Measurements from ENCODE around the gene ATP6V0A4.
"Not testable (repeated sequence)": the region's sequence is repeated elsewhere in the genome, so short reads cannot be mapped to it uniquely, and the experiment has no call there.

ATP6V0A4 gene

DNA sequence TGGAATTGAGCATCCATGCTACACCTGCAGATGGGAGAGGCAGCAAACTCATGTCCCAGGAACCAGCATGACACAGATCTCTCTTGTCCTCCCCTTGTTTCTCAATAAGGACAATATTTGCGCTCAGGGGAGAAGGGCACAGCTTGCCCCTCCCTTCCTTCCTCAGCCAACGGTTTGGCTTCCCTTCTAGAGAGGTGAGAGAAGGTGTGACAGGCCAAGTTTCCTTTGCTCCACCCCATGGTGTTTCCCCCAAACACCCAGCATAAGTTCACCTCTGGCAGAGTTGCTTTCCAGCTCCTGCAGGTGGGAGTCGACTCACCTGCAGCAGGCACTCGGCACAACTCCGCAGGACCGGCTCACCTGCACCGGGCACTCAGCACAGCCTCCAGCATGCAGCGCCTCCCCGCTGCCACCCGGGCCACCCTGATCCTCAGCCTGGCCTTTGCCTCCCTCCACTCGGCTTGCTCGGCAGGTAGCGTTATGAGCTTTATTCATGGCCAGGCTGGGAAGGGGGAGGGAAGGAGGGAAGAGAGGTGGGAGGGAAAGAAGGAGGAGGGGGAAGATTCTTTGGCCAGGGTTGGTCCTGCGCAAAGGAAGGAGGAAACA, at the start of gene ATP6V0A4, which contains the start of gene TMEM213:
Gene ATP6V0A4, minus strand, starts transcription at position 482 of the 606 bp plus-strand sequence. CDS start 26,949 bp downstream, outside the sequence.
Gene TMEM213, plus strand, starts transcription at position 280 of the 606 bp plus-strand sequence. Its CDS starts 111 bp downstream, at position 391.
- DNase-seq, result peak; percentile 42

DNA sequence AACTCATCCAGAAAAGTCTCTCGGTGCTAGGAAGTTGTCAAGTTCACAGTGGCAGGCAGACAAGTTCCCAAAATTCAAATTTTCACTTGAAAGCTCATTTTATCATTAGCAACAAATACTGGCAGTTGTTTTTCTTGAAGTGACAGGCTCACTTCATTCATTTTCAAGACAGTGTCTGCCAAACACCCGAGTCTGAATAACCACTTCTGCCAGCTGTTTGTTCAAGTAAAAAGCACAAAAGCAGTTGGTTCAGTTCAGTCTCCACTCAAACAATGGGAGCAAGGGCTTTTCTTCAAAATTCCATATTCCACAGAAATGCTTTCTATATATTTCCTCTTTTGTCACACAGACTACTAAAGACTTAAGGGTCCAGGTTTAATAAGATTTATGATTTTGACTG, 47.7 kb upstream of the ATP6V0A4 start:
- no peak for DNase-seq

DNA sequence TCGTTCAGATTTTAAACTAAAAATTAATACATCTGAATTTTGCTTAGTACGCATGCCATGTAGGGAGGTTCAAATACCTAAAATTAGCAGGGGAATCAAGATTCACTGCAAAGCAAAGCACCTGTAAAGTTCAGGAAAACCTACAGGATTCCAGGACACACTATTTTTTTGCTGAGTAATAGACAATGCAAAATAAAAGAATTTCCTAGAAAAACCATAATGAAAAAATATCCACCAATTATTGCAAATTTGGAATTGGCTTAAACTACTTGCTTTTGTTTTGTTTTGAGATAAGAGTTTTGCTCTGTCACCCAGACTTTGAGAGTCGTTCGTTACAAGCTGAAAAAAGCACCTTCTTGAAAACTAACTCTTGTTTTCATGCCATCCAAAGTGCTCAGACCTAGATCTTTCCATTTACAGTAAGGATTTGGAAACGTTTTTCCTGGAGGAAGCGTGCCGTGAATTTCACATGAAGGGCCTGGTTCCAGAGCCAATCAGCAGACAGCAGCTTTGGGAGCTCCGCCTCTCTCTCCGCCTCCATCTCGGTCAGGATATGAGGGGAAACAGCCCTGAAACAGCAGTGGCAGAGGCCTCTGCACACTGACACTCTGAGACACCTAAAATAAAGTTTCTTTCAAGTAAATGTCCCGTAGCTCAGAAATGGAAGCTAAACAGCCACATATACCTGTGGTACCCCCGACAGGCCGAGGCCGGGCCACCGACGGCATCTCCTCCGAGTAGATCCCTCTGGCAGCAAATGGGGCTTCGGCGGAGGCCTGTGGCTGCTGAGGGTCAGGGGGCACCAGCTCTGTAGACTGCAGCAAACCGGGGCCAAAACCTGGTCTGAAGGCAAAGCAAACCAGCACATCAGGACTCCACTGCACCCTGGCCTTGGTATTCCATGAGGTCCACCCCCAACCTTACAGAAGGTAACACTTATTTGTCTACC, 45.9 kb upstream of the ATP6V0A4 start:
- no peak for DNase-seq

DNA sequence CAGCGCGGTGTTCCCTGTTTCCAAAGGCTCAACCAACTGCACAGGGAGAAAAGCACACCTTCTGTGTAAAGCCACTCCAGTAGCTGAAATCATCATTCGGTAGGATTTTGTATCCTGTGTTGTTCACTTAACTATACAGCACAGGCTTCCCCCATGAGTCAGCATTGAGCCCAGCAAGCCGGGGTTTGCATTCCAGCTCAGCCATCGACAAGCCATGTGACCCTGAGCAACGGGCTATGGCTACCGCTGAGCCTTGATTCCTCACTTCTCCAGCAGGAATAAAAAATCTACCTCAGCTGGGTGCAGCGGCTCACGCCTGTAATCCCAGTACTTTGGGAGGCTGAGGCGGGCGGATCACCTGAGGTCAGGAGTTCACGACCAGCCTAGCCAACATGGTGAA, 44.1 kb upstream of the ATP6V0A4 start:
- DNase-seq, result no peak

DNA sequence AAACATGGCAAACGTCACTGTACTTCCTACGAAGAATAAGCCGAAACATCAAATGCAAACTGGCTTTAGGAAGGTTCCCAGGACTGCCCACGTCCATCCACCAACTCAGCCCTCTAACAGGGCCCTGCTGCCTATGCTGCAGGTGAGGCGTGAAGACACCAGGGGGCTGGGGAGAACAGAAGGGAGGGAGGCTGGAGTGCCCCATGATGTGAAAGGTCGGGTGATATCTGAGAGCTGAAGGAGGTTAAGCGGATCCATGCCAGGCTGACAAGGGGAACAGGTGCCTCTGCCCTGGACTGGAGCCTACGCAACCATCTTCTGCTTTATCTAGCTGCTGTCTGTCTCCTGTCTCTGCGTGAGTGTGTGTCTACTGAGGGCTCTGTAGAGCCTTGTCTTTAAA, 40.2 kb upstream of the ATP6V0A4 start:
- DNase-seq, result peak; percentile 35

DNA sequence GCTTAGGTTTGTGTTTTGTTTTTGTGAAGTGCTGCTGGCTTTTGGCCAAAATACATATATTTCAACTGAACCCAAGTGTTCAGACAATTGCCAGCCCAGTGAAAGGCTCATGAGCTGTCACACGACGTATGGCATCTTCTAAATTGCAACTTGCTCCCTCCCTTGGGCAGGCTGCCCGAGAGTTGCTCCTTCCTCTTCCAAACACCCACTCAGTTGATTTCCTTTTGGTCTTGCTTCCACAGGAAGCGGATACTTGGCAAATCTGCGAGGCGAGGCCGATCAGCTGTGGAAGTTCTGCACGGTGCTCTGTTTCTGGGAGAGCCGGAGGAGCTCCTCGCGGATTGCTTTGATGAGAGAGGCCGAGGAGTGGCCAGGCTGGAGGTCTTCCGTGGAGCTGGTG, 39.6 kb upstream of the ATP6V0A4 start:
- peak; percentile 4 for DNase-seq

DNA sequence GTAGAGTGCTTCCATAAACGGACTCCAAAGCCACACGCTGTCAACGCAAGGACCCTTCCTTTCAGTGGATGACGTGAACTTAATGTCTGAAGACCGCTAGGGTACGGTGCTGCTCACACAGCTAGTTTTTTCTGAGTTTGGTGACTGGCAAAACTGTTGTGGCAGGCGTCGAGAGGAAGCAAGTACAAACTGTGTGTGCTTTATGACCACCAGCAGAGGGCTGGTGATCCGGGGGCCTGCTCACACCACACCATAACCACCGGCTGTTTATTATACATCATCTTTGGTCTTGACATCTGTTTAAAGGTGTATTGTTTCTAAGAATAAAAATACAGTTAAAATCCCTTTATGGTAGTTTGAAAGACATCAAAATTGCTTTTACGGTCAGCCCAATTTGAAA, 37.1 kb upstream of the ATP6V0A4 start:
- no peak for DNase-seq

DNA sequence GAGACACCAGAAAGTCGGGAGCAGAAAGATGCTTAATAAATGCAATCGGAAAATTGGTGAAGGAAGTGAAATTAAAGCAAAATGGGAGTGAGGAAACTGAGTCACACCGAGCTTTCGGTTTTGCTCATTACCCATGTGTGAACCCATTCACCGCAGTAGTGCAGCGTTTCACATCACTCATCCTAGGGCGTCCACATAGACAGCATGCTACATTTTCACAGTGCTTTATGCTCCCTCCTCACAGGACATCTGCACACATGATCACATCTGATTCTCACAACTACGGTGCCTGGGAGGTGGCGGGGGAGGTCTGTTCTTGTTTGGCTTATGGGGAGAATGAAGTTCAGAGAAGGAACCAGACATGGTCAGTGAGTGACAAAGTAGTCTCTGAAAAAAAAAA, 36.6 kb upstream of the ATP6V0A4 start:
- DNase-seq, result no peak

DNA sequence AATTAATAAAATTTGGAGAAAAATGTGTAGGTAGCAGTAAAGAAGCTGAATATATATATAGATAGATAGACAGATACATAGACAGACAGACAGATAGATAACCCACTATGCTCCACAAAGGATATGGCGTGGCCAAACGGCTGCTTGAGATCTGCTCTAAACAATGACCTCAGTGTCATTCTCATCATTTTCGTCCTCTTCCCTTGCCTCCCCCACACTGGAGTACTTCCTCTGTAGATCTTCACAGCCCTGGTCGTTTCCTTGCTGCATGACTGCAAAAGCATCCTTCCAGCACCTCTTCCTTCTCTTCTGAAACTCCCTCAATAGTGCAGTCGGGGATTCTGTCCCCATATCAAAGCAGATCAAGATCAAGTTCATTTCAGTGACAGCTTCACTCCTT, 35.6 kb upstream of the ATP6V0A4 start:
- no peak for DNase-seq

DNA sequence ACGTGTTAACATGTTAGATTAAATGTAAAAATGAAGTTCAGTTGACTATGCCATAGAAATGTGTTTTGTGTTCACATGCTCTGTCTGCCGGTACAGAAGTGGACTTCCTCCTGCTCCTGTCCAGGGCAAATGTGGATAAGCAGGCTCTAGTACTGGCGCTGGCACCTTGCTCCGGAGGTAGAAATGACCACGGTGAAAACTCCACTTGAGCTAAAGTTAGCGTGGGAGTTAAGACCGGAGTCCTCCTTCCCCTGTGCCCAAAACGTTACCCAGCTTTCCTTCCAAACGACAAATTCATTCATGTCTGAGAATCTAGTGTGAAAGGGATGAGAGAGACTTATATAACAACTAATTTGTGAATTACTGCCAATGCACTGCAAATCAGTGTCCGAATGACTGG, 35.0 kb upstream of the ATP6V0A4 start:
- no peak for DNase-seq

DNA sequence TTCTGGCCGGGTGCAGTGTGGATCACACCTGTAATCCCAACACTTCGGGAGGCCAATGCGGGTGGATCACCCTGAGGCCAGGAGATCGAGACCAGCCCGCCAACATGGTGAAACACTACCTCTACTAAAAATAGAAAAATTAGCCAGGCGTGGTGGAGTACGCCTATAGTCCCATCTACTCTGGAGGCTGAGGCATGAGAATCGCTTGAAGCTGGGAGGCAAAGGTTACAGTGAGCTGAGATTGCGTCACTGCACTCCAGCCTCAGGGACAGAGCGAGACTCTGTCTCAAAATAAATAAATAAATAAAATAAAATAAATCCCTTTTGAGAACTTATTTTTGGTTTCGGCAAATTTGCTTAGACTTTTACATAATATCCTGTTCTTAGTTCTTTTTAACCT, 31.3 kb upstream of the ATP6V0A4 start:
- no peak for DNase-seq

DNA sequence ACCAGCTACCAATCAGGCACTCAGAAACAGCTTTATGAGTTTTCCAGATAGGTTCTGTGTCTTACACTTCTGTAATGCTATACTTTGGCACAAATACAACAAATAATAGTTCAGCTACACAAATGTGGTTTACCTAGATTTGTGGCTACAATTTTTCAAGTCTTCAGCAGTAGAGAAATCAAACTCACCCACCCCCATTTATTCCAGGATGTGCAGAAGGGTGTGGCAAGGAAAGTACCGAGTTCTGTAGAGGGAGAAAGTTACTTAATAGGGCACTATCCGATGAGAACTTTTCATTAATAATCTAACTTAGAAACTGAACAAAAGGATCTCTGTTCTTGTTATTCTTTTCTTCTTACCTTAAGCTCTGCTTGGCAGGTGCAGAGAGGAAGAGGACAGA, 30.3 kb upstream of the ATP6V0A4 start:
- no peak for DNase-seq

DNA sequence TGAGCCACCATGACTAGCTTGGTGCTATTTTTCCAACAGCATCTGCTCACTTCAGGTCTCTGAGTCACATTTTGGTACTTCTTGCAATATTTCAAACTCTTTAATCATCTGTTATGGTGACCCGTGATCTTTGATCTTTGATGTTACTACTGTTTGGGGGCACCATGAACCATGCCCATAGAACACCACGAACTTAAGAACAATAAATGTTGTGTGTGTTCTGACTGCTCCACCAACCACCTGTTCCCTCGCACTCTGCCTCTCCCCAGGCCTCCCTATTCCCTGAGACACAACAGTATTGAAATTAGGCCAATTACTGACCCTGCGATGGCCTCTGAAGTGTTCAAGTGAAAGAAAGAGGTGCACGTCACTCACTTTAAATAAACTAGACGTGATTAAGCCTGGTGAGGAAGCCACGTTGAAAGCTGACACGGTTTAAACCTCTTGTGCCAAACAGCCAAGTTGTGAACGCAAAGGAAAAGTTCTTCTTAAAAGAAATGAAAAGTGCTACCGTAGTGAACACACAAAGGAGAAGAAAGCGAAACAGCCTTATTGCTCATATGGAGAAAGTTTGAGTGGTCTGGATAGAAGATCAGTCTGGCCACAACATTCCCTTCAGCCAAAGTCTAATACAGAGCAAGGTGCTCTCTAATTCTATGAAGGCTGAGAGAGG, 27.2 kb upstream of the ATP6V0A4 start:
- DNase-seq, result no peak

DNA sequence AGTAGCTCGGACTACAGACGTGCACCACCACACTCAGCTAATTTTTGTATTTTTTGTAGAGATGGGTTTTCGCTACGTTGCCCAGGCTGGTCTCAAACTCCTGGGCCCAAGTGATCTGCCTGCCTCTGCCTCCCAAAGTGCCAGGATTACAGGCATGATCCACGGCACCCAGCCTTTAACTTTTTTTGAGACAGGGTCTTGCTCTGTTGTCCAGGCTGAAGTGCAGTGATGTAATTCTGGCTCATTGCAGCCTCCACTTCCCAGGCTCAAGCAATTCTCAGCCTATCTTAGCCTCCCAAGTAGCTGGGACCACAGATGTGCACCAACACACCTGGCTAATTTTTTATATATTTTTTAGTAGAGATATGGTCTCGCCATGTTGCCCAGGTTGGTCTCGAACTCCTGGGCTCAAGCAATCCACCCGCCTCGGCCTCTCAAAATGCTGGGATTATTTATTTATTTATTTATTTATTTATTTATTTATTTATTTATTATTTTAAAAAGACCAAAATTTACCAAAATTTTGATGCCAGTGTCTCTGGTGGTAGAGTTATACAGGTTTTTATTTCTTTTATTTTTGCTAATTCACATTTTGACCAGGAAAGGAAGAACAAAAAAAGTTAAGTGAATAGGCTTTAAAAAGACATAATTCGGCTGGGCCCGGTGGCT, 25.0 kb upstream of the ATP6V0A4 start:
- no peak for DNase-seq

DNA sequence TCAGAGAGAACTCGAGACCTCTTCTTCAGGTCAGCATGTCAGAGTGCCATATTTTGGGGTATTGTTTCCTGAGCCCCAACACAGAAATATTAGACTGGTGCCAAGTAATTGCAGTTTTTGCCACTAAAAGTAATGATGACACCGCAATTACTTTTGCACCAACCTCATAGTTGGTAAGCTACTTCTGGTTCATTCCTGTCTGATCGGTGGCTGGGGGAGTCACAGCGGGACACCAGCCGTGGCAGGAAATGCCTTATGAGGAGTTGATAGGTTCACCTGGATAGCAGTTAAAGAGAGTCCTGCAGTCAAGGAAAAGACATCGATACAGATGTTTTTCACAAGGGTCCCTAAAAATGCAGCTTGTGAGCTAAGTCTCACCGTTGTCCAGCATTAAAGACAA, 23.9 kb upstream of the ATP6V0A4 start:
- DNase-seq, result no peak

DNA sequence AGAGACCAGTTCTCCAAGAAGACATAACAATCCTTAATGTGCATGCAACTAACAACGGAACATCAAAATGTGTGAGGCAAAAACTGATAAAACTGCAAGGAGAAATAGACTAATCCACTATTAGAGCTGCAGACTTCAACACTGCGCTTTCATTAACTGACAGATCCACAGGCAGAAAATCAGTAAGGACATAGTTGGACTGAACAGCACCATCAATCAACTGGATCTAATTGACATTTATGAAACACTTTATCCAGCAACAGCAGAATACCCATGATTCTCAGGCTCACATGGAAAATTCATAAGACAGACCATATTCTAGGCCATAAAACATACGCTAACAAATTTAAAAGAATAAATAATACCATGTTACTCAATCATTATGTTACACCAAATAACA, 21.6 kb upstream of the ATP6V0A4 start:
- DNase-seq, result no peak

DNA sequence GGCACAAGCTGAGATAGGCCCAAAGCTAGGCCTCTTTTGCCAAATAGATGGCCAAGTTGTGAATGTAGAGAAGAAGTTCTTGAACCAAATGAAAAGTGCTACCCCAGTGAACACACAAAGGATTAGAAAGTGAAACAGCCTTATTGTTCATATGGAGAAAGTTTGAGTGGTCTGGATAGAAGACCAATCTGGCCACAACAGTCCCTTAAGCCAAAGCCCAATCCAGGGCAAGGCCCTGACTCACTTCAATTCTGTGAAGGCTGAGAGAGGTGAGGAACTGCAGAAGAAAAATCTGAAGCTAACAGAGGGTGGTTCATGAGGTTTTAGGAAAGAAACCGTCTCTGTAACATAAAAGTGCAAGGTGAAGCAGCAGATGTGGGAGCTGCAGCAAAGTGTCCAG, 18.7 kb upstream of the ATP6V0A4 start:
- DNase-seq, result no peak

DNA sequence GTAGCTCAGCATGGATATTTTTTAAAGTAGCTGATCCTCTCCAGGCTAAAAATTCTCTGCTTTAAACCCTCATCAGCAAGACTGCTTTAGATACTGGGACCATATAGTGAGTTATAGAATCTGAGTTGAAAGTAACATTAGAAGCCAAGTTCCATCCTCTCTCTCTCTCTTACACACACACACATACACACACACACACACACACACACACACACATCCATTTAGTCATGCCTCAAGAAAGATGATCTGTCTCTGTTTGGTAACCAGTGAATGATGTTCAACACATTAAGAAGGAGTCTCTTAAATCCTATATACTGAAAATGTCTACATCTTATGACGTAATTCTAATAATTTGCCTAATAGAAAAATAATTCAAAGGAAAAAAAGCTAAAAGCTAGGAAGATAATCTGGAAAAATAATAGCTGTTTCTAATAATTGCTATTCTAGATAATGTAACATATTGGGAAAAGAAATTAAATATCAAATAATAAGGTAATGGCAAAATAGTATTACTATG, 16.9 kb upstream of the ATP6V0A4 start:
- DNase-seq, result no peak

DNA sequence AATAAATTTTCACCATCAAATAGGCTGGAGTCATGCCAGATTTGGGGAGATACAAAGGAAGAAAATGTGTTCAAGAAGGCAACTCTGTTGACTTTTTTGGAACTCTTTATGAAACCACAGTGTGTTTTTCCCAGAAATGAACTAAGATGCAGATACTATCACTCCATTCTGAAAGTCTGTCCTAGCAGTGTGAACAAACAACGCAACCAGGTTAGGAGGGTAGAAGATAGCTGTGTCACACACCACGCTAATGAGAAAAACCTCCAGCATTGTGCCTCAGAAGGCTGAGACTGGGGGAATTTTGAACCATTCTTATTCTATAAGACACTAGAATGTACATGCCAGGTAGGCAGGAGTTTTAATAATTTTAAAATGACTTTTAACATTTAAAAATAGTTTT, 15.9 kb upstream of the ATP6V0A4 start:
- no peak for DNase-seq

DNA sequence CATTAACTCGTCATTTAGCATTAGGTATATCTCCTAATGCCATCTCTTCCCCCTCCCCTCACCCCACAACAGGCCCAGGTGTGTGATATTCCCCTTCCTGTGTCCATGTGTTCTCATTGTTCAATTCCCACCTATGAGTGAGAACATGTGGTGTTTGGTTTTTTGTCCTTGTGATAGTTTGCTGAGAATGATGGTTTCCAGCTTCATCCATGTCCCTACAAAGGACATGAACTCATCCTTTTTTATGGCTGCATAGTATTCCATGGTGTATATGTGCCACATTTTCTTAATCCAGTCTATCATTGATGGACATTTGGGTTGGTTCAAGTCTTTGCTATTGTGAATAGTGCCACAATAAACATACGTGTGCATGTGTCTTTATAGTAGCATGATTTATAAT, 13.3 kb upstream of the ATP6V0A4 start:
- DNase-seq, result not testable (repeated sequence)

DNA sequence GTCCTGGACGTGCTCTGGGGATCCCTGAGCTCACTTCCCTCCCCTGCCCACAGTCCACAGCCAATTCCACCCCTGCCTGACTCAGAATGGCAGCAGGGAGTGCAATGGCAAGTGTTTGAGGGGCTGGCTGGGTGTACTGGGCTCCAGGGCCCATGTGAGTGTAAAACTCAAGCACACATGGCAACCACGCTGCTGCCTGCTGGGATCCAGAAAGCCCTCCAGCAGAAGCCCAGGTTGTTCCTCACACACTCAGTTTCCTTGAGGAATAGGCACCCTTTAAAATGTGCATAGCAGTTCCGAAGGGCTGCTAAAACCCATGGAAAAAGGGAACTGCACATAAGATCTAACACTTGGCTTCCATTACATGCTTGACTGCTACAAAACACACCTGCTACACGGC, 11.3 kb upstream of the ATP6V0A4 start:
- DNase-seq, result no peak

DNA sequence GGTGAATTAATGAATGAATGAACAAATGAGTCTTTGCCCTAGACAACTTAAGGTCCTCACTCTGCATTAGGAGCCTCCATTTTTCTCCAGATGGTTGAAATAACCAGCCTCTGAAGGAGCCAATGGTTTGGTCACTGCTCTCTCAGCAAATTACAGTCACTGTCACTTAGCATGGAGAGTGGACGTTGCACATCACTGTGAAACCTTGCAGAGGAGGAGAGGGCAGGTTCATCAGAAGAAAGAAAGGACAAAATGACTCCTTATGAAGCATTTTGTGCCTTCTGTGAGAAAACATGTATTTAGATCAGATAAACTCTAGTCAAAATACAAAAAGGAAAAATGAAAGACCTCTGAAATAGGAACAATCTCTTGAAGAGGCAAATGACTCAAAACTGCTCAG, 6.6 kb upstream of the ATP6V0A4 start:
- no peak for DNase-seq

DNA sequence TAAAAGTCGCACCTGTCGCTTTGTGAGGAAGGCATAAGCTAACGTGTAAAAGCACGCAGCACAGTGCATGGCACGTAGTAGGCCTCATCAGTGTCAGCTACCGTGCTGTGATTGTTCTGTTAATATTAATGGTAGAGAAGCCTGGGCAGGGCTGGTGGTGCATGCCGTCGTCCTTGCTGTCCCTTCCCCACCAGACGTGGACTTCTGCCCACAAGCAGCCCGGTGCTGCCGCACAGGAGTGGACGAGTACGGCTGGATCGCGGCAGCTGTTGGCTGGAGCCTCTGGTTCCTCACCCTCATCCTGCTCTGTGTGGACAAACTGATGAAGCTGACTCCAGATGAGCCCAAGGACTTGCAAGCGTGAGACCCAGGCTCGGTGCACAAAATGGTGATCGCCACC, 4.7 kb upstream of the ATP6V0A4 start:
- no peak for DNase-seq

Data from NCI-H510A (cell line).